HG02938 (cell line): Measurements from ENCODE around the gene CPT1B.
A peak's percentile ranks its signal among the peaks of the same experiment; 100 is the strongest.

Experiments used
- ATAC-seq: cut with Tn5 transposase; IDR thresholded peaks from one replicate; pipeline ENCODE4 v1.9.1; 2021; ENCODE audit warnings: mild to moderate bottlenecking, moderate library complexity; ENCODE audit not compliant: unreplicated experiment

CPT1B gene

DNA sequence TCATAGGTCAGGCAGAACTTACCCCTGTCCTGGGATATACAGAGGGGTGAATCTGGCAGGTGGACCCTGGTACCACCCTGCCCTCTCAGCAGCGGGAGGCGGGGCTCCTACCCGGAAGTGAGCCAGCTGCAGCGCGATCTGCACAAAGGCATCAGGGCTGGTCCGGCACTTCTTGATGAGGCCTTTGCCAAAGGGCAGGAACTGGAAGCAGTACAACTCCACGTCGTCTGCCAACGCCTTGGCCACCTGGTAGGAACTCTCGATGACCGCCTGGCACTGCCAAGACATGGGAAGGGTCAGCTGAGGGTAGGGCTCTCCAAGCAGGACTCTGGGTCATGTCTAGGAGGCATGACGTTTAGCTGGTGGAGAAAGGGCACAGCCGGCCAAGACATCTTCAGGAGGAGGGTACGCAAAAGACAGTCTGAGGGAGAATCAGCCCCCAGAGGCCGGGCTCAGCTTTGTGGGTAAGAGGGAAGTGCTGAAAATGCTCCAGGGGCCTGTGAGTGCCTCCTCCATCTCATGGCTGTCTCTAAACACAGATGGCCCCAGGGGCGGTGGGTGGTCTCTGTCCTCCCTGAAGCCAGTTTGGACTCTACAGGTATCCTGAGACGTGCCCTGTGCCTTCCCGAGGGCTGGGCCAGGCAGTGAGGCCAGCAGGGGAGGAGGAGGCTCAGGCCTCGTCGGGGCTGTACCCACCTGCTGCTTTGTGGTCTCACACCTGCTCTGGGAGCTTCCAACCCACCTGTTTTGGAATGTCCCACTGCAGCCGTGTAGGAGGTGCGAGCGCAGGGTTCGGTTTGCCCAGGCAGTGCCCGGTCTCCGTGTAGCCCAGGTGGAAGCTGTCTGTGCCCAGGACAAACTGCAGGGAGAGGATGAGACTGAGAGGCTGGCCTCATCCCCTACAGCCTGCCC lies 6.7 kb downstream of the CPT1B start:
- no peak for ATAC-seq

DNA sequence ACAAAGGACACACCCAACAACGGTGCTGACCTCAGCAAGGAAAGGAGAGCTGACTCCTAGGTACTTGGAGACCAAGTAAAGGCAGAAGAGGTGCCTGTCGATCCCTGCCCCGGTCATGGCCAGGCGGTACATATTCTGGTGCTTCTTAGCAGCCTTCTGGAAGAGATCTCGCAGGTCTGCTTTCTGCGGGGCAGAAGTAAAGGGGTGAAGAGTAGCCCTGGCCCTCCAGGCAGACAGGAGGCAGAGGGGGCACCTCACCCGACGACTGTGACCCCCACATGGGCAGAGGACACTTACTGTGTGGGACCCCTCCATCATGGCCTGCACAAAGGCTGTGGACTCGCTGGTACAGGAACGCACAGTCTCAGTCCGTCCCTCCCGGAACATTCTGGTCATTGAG lies 7.4 kb downstream of the CPT1B start:
- ATAC-seq = no peak

DNA sequence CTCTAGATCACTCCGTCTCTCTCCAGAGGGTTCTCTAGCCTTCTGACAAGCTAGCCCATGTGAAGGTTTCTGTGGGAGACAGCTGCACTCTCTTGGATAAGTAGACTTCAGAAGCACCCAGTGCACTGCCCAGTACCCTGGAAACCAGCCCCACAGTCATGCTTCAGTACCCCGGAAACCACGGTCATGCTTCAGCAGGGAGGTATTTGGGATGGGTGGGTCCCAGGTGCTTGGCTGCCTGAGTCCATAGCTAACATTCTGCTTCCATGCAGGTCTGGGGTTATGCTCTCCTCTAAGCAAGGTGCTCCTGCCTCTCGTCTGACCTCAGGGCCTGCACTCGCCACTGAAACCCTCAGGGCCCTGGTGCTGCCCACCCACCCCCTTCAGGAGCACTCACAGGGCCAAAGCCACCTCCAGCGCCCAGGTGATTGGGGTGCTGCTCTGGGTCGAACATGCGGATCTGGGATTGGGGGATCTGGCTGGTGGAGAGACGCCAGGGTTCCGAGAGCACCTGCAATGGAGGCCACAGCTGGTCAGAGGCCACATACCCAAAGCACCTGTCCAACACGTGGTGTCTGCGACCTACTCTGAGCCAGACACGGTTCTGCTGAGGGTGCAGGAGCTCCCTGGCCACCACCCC lies 8.2 kb downstream of the CPT1B start:
- ATAC-seq = no peak

DNA sequence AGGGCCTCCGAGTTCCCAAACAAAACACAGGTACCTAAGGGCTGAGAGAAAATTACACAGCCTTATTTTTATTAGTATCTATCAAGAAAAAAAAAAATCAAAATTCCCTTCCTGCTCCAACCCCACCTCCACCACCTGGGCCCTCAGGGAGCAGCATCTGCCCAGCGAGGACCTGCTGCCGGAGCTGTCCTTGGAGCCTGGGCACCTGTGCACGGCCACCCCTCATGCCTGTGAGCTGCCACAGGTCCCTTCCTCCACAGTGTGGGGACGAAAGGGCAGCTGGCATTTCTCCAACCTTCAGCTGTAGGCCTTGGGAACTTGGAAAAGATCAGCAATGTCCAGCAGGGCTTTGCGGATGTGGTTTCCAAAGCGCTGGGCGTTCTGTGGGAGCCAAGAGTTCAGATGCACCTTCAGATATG lies 9.2 kb downstream of the CPT1B start:
- no peak for ATAC-seq

DNA sequence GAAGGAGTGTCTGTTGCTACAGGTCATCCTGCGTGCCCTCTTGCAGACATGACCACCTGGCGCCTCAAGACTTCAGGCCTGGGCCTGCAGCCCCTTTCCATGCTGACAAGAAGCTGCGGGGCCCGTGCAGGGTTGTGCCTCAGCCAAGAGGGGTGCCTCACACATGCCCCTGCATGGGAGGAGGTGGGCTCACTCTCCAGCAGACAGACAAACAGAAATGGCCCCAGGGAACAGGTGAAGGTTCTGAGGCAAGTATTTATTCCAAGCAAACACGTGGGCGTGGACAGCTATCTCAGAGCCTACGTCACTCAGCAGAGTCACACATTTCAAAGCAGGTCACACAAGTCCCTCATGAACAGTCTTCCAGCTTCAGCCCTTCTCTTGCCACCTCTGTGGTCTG lies 9.6 kb downstream of the CPT1B start:
- ATAC-seq = no peak

DNA sequence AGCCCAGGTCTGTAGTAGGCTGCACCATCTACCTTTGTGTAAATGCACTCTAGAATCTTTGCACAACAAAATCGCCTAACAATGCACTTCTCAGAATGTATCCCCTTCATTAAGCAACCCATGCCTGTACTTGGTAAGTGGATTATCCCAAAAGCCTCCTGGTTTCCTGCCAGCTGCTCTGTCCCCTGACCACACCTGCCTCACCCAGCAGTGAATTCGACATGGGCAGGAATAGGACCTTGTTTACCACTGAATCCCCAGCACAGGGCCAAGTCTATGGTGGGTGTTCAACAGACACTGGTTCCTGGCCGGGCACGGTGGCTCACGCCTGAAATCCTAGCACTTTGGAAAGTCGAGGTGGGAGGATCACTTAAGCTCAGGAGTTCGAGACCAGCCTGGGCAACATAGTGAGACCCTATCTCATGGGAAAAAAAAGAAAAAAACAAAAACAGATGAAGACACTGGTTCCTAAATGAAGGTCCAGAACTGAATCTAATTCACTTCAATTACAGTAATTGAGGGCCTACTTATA lies 10.4 kb downstream of the CPT1B start:
- ATAC-seq = no peak

DNA sequence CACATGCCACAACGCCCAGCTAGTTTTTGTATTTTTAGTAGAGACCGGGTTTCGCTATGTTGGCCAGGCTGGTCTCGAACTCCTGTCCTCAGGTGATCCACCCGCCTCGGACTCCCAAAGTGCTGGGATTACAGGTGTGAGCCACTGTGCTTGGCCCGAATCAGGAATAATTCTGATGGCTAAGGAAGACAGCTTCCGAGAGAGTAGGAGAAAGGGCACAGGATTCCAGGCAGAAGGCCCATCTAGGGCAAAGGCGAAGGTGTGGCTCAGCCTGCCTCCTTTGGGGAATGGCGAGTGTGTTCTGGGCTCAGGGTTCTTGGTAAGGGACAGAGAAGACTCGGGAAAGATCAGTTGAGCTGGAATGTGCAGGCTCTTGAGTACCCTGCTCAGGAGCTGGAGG lies 13.9 kb downstream of the CPT1B start:
- ATAC-seq = no peak

DNA sequence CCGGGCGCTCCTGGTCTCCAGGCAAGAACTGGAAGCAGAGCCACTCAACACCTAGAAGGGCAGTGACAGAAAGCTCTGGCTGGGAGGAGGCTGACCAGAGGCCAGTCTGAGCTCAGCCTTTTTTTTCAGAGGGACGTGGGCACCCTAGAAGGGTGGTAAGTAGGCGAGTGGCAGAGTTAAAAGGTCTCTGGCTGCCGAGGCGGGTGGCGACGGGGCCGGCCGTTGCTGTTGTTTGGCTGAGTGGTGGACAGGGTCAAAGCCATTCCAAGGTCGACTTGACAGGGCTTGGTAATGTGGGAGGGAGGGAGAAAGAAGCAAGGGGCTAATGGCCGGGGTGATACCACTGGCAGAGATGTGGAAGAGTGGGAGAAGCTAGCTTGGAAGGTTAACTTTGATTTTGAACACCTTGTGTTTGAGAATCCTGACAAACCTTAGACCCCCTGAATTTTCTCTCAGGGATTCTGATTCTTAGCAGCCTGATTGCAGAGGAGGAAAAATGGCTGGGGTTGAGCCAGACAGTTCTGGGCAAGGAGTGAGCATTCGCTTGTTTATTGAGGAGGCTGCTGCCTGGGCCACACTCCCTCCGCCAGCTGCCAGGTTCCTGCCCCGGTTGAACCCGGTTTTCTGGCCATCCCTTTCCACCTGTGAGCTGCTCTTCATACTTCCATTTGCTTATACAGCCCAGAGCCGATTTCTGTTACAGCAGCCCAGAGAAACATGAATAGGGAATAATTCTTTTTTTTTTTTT lies 14.6 kb downstream of the CPT1B start:
- no peak for ATAC-seq

DNA sequence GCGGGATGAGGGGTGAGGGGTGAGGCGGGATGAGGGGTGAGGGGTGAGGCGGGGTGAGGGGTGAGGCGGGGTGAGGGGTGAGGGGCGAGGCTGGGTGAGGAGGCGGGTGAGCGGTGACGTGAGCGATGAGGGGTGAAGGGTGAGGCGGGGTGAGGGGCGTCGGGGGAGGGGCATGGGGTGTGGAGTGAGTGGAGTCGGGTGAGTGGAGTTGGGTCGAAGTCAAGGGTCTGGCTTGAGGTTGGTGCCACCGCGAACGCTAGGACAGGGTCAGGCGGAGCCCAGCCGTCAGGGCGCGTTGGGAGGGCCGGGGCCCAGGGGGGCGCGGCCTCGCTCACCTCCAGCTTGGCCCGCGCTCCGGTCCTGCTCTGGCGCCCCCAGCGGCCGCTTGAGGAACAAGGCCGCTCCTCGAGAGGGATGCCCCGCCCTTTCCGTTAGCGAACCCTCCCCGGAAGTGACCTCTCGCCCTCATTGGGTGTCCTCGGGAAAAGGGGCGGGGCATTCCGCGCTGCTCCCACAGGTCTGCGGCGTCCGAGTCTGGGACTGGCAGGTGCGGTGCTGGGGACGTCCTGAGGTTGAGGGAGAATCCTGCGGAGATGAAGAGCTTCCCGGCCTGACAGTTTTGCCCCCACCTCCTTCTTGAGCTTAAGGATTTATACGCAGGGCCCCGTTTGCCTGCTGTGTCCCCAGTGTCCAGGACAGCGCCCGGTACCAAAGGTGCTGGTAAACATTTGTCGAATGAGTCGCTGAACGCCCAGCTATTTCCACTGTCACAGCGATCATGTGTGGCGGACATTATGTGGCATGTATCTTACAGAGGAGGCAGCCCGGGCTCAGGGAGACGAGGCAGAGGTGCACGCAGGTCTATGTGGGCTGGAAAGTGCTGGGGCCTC lies 15.5 kb downstream of the CPT1B start, which contains the start of gene SYCE3:
SYCE3 (minus strand) TSS at position 397 of the 890 bp plus-strand sequence. CDS start 6,514 bp downstream, outside the sequence.
- ATAC-seq = peak; percentile 85

DNA sequence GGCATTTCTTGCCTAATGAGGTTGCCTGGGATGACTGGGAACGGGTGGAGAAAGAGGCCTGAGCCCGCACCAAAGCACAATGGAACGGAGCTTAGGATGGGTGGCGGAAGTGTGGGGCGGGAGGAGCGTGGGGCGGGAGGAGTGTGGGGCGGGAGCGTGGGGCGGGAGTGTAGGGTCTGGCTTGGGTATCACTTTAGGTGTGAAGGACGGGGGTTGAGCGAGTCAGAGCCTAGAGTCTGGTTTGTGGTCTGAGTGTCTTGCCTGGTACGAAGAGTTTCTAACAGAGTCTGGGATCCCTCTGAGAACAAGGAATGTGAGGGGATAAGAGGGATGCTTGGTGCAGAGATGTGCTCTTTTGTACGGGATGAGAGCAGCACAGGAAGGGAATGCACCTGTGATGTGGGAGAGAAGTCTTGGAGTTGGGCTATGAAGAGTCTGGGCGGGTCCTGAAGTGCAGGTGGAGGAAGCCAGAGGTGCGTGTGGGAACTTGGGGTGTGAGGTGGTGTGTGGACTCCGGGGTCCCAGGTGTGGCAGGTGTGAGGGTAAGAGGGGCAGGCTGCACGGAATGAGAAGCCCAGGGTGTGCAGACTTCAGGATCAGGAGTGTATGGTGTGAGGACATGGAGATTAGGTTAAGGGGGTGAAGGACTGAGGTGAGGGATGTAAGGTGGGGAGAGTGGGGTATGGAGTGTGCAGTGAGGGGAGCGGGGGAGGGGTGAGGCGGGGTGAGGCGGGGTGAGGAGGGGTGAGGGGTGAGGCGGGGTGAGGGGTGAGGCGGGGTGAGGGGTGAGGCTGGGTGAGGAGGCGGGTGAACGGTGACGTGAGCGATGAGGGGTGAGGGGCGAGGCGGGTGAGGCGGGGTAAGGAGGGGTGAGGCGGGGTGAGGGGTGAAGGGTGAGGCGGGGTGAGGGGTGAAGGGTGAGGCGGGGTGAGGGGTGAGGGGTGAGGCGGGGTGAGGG lies 16.5 kb downstream of the CPT1B start:
- no peak for ATAC-seq

DNA sequence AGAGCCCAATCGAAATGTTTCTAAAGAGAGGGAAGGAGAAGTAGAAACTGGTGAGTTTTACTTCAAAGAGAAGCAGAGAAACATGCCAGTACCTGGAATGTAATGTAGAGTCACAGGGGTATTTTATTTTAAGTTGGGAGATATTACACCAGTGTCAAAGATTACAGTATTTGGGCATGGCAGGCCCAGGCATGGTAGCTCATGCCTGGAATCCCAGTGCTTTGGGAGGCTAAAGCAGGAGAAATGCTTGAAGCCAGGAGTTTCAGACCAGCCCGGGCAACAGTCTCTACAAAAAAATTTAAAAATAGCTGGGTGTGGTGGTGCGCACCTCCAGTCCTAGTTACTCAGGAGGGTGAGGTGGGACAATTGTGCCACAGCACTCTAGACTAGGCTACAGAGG lies 18.2 kb downstream of the CPT1B start:
- no peak for ATAC-seq

DNA sequence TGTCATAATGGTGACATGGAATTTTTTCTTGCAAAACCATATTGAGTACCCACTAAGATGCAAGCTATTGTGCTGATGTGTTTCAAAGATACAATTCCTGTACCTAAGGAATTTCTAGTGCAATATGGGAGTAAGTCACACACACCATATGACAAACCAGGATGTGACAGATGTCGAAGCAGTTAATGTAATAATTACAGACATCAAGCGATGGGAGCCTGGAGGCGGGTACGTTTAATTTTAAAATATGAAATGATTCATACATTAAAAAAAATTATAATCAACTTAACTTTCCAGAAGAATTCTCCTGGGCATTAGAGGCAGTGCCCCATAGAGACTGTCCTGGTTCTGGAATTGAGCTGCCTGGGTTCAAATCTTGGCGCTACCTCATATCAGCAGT lies 21.5 kb downstream of the CPT1B start:
- no peak for ATAC-seq

DNA sequence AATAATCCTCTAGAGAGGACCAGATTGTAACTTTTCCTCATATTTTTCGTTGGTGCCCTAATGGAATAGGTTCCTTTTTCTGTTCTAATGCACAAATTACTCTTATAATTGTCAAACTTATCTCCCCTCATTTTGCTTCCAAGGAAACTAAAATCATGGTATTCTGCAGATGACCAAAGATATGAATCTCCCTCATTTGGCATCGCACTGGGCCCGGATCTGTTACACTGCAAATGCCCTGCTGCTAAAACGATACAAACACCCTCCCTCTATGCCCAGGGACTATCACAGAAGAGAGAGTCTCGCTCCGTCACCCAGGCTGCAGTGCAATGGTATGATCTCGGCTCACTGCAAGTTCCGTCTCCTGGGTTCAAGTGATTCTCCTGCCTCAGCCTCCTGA lies 24.9 kb downstream of the CPT1B start:
- ATAC-seq = no peak

DNA sequence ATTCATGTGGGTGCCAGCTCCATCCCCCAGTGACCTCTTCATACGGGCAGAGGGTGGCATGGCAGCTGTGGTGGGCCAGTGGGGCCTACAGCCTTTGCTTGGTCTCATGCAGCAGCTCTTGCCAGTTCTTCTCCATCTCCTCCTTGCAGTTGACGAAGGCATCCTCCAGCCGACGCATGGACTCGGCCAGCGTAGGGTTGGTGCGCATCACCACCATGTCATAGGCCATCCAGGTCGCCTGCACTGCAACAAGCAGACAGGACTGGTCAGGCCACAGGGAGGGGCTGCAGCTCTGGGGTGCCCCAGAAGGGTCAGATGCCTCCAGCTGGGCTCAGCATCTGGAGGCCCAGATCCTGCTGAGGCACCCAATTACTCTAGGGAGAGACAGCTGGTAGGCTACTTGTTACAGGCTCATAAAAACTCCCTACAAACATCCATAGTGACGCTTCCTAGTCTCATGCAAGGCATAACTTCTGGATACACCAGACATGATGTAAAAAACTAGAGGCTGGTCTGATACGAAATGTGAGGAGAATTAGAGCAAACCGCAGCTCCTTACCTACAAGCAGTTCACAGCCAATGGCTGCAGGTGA lies 27.0 kb downstream of the CPT1B start:
- ATAC-seq = no peak

DNA sequence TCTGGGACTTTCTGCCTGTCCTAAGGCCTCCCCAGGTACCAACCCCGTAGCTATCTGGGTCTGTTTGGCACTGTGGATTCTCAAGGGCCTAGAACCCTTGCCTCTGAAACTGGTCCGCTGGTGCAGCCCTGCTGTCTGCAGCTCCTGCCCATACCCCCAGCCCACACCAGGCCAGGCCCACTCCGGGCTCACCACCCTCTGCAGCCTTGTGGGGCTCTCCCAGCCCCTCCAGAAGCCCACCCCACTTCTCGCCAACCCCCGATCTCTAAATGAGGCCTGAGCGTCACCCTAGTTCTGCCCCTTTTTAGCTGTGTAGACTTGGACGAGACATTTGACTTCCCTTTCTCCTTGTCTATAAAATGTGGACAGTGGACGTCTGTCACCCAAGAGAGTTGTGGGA lies 27.8 kb downstream of the CPT1B start:
- no peak for ATAC-seq

DNA sequence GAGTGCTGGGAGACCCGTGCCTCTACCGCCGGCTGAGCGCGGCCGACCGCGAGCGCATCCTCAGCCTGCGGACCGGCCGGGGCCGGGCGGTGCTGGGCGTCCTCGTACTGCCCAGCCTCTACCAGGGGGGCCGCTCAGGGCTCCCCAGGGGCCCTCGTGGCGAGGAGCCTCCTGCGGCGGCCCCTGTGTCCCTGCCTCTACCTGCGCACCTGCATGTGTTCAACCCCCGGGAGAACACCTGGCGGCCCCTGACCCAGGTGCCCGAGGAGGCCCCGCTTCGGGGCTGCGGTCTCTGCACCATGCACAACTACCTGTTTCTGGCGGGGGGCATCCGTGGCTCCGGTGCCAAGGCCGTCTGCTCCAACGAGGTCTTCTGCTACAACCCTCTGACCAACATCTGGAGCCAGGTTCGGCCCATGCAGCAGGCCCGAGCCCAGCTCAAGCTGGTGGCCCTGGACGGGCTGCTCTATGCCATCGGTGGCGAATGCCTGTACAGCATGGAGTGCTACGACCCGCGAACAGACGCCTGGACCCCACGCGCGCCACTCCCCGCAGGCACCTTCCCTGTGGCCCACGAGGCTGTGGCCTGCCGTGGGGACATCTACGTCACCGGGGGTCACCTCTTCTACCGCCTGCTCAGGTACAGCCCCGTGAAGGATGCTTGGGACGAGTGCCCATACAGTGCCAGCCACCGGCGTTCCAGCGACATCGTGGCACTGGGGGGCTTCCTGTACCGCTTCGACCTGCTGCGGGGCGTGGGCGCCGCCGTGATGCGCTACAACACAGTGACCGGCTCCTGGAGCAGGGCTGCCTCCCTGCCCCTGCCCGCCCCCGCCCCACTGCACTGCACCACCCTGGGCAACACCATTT lies 29.1 kb downstream of the CPT1B start:
- ATAC-seq = no peak

DNA sequence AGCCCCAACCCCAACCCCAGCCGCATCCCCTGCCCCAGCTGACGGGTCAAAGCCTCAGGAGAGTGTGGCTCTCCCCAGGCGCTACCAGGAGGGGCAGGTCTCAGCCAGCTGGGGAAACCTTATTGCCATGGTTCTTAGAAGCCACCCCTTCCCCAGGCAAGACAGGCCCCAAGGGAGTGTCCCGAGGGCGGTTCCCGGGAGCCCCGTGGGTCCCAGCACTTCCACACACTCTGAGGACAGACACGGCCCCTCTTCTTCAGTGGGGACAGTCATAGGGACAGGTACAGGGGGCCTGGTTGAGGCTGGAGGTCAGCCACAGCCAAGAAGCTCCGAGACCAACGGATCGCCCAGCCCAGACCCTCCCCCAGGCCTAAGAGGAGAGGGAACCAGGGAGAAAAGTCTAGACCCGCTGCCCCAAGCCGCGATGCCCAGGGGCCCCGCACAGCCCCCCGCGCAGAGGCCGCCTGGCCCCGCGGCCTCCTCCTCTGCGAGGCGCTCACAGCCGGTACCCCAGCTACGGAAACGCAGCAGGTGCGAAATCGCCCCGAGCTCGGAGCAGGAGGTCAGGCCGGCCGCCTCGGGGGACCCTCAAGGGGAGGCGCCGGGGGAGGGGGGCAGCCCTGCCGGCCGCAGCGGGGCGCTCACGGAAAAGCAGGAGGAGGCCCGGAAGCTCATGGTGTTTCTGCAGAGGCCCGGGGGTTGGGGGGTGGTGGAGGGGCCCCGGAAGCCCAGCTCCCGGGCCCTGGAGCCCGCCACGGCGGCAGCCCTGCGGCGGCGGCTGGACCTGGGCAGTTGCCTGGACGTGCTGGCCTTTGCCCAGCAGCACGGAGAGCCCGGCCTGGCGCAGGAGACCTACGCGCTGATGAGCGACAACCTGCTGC lies 29.9 kb downstream of the CPT1B start:
- ATAC-seq = no peak
